Measurements from ENCODE around the gene PIGL.
"Not testable (repeated sequence)": the region's sequence is repeated elsewhere in the genome, so short reads cannot be mapped to it uniquely, and the experiment has no call there.

GRCh38 chr17:16229912-16230561 lies 13.0 kb downstream of the PIGL start:
- TF ChIP-seq CTCF (conservative IDR thresholded peaks at IDR 0.05; ENCODE audit: low read length); EZH2phosphoT487 (IDR thresholded peaks at IDR 0.05; ENCODE audit: borderline replicate concordance): not testable (repeated sequence)
